Measurements from ENCODE around the gene TSHZ2. TPM values are rescaled to one million over a fixed set of nuclear protein-coding genes. Genes with fewer than 3 reads are reported as not detected.

Gene TSHZ2
- total and polyA plus RNA-seq, 7 donors = 1.2 to 32.7 (median 14.0) TPM

- 65 to 78% methylated on average over 2 of the region's 2 CpGs for WGBS, 2 donors
- Histone ChIP-seq H3K9me3 (peaks cover 0 to 3% (median 2%) of the 10 kb centered on the region in 4 donors), H3K27ac (no peak overlapping the region), H3K4me3 (no peak overlapping the region), H3K4me1 (peaks cover 0 to 1% (median 0%) of the 10 kb centered on the region in 4 donors), H3K36me3 (no peaks in the 10 kb centered on the region), H3K27me3 (no peaks in the 10 kb centered on the region)
- intact Hi-C loops (cut with DNase I) = no loop called here
- TF ChIP-seq POLR2AphosphoS5 (IDR thresholded peaks at IDR 0.05) (no peak), CTCF (IDR thresholded peaks at IDR 0.05) (no peak), EP300 (IDR thresholded peaks at IDR 0.05) (no peak), POLR2A (IDR thresholded peaks at IDR 0.05) (no peak)
- DNase-seq = no peak
Observed at GRCh38 chr20:53013183-53013582, 41.0 kb downstream of the TSHZ2 start.

- no peak for DNase-seq
- TF ChIP-seq POLR2A (IDR thresholded peaks at IDR 0.05) (no peak), POLR2AphosphoS5 (IDR thresholded peaks at IDR 0.05) (no peak), EP300 (IDR thresholded peaks at IDR 0.05) (no peak), CTCF (IDR thresholded peaks at IDR 0.05) (no peak)
- Histone ChIP-seq H3K27me3 (no peaks in the 10 kb centered on the region), H3K4me1 (peaks cover 0 to 5% (median 0%) of the 10 kb centered on the region in 4 donors), H3K4me3 (no peak overlapping the region), H3K27ac (no peak overlapping the region), H3K9me3 (peaks cover 0 to 3% (median 2%) of the 10 kb centered on the region in 4 donors), H3K36me3 (no peaks in the 10 kb centered on the region)
- WGBS, 2 donors = 30 to 44% methylated on average over 4 of the region's 4 CpGs
- intact Hi-C loops (cut with DNase I) = no loop called here
Observed at GRCh38 chr20:53013847-53014246, 41.7 kb downstream of the TSHZ2 start.

DNA sequence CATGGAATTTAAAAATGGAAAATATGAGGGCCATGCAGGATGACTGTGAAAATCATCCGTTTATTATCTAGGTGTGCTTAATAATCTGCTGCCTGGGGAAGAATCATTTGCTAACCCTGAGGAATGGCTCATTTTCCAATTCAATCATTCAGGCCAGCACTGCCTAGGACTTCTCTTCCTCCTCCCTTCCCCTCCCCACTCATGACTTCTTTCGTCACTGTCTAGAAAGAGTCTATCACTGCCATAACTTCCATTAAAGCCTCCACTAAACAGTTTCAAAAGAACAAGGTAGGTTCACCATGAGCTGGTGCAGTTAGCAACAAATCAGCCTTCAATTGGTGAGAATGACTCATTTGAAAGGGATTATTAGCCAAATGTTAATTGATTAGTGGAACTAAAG, 43.9 kb downstream of the TSHZ2 start:
- no peak overlapping the region for H3K4me3 ChIP-seq
- no peak overlapping the region for H3K27ac ChIP-seq
- H3K9me3 ChIP-seq = peaks cover 0 to 3% (median 2%) of the 10 kb centered on the region in 4 donors
- intact Hi-C loops (cut with DNase I) = no loop called here
- TF ChIP-seq CTCF (IDR thresholded peaks at IDR 0.05) (no peak), POLR2A (IDR thresholded peaks at IDR 0.05) (no peak), POLR2AphosphoS5 (IDR thresholded peaks at IDR 0.05) (no peak), EP300 (IDR thresholded peaks at IDR 0.05) (no peak)
- H3K27me3 ChIP-seq = no peaks in the 10 kb centered on the region
- 94 to 97% methylated on average over 2 of the region's 2 CpGs for WGBS, 2 donors
- peaks cover 0 to 5% (median 0%) of the 10 kb centered on the region in 4 donors for H3K4me1 ChIP-seq
- DNase-seq = no peak
- no peaks in the 10 kb centered on the region for H3K36me3 ChIP-seq

DNA sequence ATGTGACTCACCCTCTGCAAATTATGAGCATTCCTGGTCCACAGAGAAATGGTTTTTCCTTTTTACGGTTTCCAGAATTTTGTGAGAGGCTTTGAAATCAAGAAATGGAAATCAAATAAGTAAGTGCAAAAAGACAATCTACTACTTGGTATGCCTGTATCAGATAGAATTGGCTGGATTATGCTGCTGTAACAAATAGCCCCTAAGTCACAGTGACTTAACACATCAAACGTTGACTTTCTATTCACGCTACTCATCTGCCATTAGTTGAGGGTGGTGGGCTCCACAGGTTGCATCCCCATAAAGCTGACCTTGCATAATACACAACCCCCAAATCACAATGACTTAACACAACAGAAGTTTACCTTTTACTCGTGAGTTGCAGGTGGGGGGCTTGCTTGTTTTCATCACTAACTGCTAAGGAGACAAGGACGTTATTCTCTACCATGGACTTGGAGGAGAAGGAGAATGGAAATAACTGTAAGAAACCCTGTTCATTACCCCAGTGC, 44.4 kb downstream of the TSHZ2 start:
- no peaks in the 10 kb centered on the region for H3K27me3 ChIP-seq
- 86 to 91% methylated on average over 5 of the region's 5 CpGs for WGBS, 2 donors
- no peaks in the 10 kb centered on the region for H3K36me3 ChIP-seq
- no peak for TF ChIP-seq POLR2A (IDR thresholded peaks at IDR 0.05)
- no peak for TF ChIP-seq POLR2AphosphoS5 (IDR thresholded peaks at IDR 0.05)
- TF ChIP-seq CTCF (IDR thresholded peaks at IDR 0.05) = no peak
- no peak overlapping the region for H3K27ac ChIP-seq
- intact Hi-C loops (cut with DNase I) = no loop called here
- DNase-seq = no peak
- H3K9me3 ChIP-seq = peaks cover 0 to 3% (median 2%) of the 10 kb centered on the region in 4 donors
- peaks cover 0 to 5% (median 0%) of the 10 kb centered on the region in 4 donors for H3K4me1 ChIP-seq
- H3K4me3 ChIP-seq = no peak overlapping the region

- H3K27ac ChIP-seq = no peak overlapping the region
- peaks cover 0 to 5% (median 0%) of the 10 kb centered on the region in 4 donors for H3K4me1 ChIP-seq
- no peaks in the 10 kb centered on the region for H3K36me3 ChIP-seq
- intact Hi-C loops (cut with DNase I) = no loop called here
- DNase-seq = no peak
- TF ChIP-seq CTCF (IDR thresholded peaks at IDR 0.05) (no peak), POLR2AphosphoS5 (IDR thresholded peaks at IDR 0.05) (no peak), POLR2A (IDR thresholded peaks at IDR 0.05) (no peak), EP300 (IDR thresholded peaks at IDR 0.05) (no peak)
- no peak overlapping the region for H3K4me3 ChIP-seq
- peaks cover 0 to 3% (median 2%) of the 10 kb centered on the region in 4 donors for H3K9me3 ChIP-seq
- 79 to 84% methylated on average over 4 of the region's 4 CpGs for WGBS, 2 donors
- H3K27me3 ChIP-seq = no peaks in the 10 kb centered on the region
Observed at GRCh38 chr20:53017206-53017605, 45.0 kb downstream of the TSHZ2 start.
